SK-N-SH (cell line): ENCODE data around the gene PTS. TPM values are rescaled to one million over a fixed set of nuclear protein-coding genes. Genes with fewer than 3 reads are reported as not detected.
A peak's percentile ranks its signal among the peaks of the same experiment; 100 is the strongest.

ENCODE experiments used
- CTCF ChIA-PET: fragments of 300-600, 350-600 bp; formaldehyde crosslinking; extraction: SDS; loops from one replicate; lab custom pipeline; 2021; lab: Yijun Ruan, JAX
- POLR2A ChIA-PET: fragments of 350-600 bp; sonication (Branson Sonifier 250); formaldehyde crosslinking; extraction: SDS; loops from one replicate; lab custom pipeline; 2020; ENCODE audit warnings: antibody characterized with exemption, inconsistent platforms; lab: Yijun Ruan, JAX
- DNase-seq: peaks from one replicate; pipeline ENCODE4 v3.0.0; 2012
- H2AFZ ChIP-seq: fragments of 200-600 bp; sonication (generic); 2 replicates; pipeline ENCODE4 v1.8.1; 2016; ENCODE audit warnings: antibody characterized with exemption, mild to moderate bottlenecking, low read depth
- H3F3A ChIP-seq: fragments of 200-600 bp; sonication (generic); replicated peaks from 2 replicates; pipeline ENCODE3; 2016; ENCODE audit warnings: antibody characterized with exemption, mild to moderate bottlenecking; ENCODE audit not compliant: insufficient read depth
- H3K27ac ChIP-seq, 2 experiments: fragments of 200-500 bp in 1 of 2; fragments of 200-600 bp in 1 of 2; sonication (Bioruptor generic) in 1 of 2; sonication (generic), shearing (Covaris generic) in 1 of 2; 2 replicates each; pipeline versions ENCODE4 v1.5.1 to v1.6.1; 2014 to 2016; ENCODE audit warnings: low read depth in 2 of 2, inconsistent platforms in 1 of 2, low read length in 1 of 2, mild to moderate bottlenecking in 1 of 2, mixed read lengths in 1 of 2
- H3K27me3 ChIP-seq: fragments of 200-600 bp; sonication (generic), shearing (Covaris generic); 2 replicates; pipeline ENCODE4 v1.6.1; 2016; ENCODE audit warnings: mixed run types; ENCODE audit not compliant: insufficient read depth
- H3K36me3 ChIP-seq, 2 experiments: fragments of 200-500 bp in 1 of 2; fragments of 200-600 bp in 1 of 2; sonication (Bioruptor generic) in 1 of 2; sonication (generic) in 1 of 2; replicated peaks in 1 of 2; 2 replicates each; pipeline versions ENCODE3 to v1.5.1; 2014 to 2016; ENCODE audit warnings: low read length in 1 of 2, mild to moderate bottlenecking in 1 of 2; ENCODE audit not compliant: insufficient read depth in 2 of 2, control insufficient read depth in 1 of 2
- H3K4me1 ChIP-seq, 2 experiments: fragments of 200-500 bp in 1 of 2; fragments of 200-600 bp in 1 of 2; sonication (Bioruptor generic) in 1 of 2; sonication (generic), shearing (Covaris generic) in 1 of 2; 2 replicates each; pipeline versions ENCODE4 v1.5.1 to v1.6.1; 2014 to 2016; ENCODE audit warnings: low read depth in 1 of 2, low read length in 1 of 2, mixed run types in 1 of 2; ENCODE audit not compliant: insufficient read depth in 2 of 2, control insufficient read depth in 1 of 2
- H3K4me2 ChIP-seq: fragments of 200-600 bp; sonication (generic), shearing (Covaris generic); 2 replicates; pipeline ENCODE4 v1.6.1; 2017; ENCODE audit warnings: mixed run types
- H3K4me3 ChIP-seq, 2 experiments: fragments of 200-500 bp in 1 of 2; fragments of 200-600 bp in 1 of 2; sonication (Bioruptor generic) in 1 of 2; sonication (generic), shearing (Covaris generic) in 1 of 2; 2 replicates each; pipeline versions ENCODE4 v1.5.1 to v1.8.1; 2014 to 2016; ENCODE audit warnings: low read depth in 2 of 2, inconsistent platforms in 1 of 2, low read length in 1 of 2, mild to moderate bottlenecking in 1 of 2, mixed read lengths in 1 of 2, moderate library complexity in 1 of 2
- H3K79me2 ChIP-seq: fragments of 200-600 bp; sonication (generic); 2 replicates; pipeline ENCODE4 v1.8.1; 2017; ENCODE audit warnings: mild to moderate bottlenecking; ENCODE audit not compliant: insufficient read depth
- H3K9ac ChIP-seq: fragments of 200-600 bp; sonication (generic); 2 replicates; pipeline ENCODE4 v1.6.1; 2017; ENCODE audit warnings: mixed run types
- H3K9me2 ChIP-seq: fragments of 200-600 bp; sonication (generic); 2 replicates; pipeline ENCODE4 v1.6.1; 2017; ENCODE audit warnings: mixed run types
- H3K9me3 ChIP-seq: fragments of 200-600 bp; sonication (generic); 2 replicates; pipeline ENCODE4 v1.6.1; 2017; ENCODE audit warnings: mixed run types, mild to moderate bottlenecking, moderate library complexity
- H4K20me1 ChIP-seq: fragments of 200-600 bp; sonication (generic); 2 replicates; pipeline ENCODE4 v1.6.1; 2017; ENCODE audit warnings: mild to moderate bottlenecking, mixed run types; ENCODE audit not compliant: insufficient read depth
- CTCF ChIP-seq: fragments of 200-600 bp; sonication (generic); IDR thresholded peaks from 2 replicates; pipeline ENCODE4 v1.6.1; 2017; ENCODE audit warnings: antibody characterized with exemption, mild to moderate bottlenecking, moderate library complexity
- ELF1 ChIP-seq: IDR thresholded peaks from 2 replicates; pipeline ENCODE4 v1.4.0; 2012
- EP300 ChIP-seq, 2 experiments: IDR thresholded peaks; 2 replicates each; pipeline versions ENCODE4 v1.4.0 to v1.6.1; 2012; ENCODE audit warnings: borderline replicate concordance in 1 of 2, low read depth in 1 of 2, low read length in 1 of 2
- EZH2phosphoT487 ChIP-seq: fragments of 200-600 bp; sonication (generic); IDR thresholded peaks from 2 replicates; pipeline ENCODE4 v1.6.1; 2017; ENCODE audit warnings: low read depth, mixed run types, mild to moderate bottlenecking, antibody characterized with exemption, moderate library complexity, borderline replicate concordance
- FOSL2 ChIP-seq: IDR thresholded peaks from 2 replicates; pipeline ENCODE4 v1.4.0; 2012; ENCODE audit warnings: low read depth, mild to moderate bottlenecking, moderate library complexity, borderline replicate concordance
- FOXM1 ChIP-seq: IDR thresholded peaks from 2 replicates; pipeline ENCODE4 v1.4.0; 2012; ENCODE audit warnings: low read depth, mild to moderate bottlenecking
- GATA2 ChIP-seq: sonication (generic); formaldehyde crosslinking; IDR thresholded peaks from 2 replicates; pipeline ENCODE4 v1.5.0; 2020; ENCODE audit warnings: mild to moderate bottlenecking, missing genetic modification reagents
- JUND ChIP-seq: IDR thresholded peaks from 2 replicates; pipeline ENCODE4 v1.4.0; 2012
- MAX ChIP-seq: IDR thresholded peaks from 2 replicates; pipeline ENCODE4 v1.4.0; 2012; ENCODE audit warnings: low read depth
- MEF2A ChIP-seq: IDR thresholded peaks from 2 replicates; pipeline ENCODE4 v1.4.0; 2012; ENCODE audit warnings: low read depth, borderline replicate concordance
- MXI1 ChIP-seq: IDR thresholded peaks from 2 replicates; pipeline ENCODE4 v1.6.1; 2012; ENCODE audit warnings: mild to moderate bottlenecking, low read depth, low read length, improper control_type of control experiment
- NFIC ChIP-seq: IDR thresholded peaks from 2 replicates; pipeline ENCODE4 v1.4.0; 2012; ENCODE audit warnings: borderline replicate concordance
- POLR2AphosphoS5 ChIP-seq: IDR thresholded peaks from 2 replicates; pipeline ENCODE4 v1.6.1; 2012; ENCODE audit warnings: low read depth, low read length
- RCOR1 ChIP-seq: fragments of 150-350 bp; IDR thresholded peaks from 2 replicates; pipeline ENCODE4 v1.6.1; 2017; ENCODE audit warnings: antibody characterized with exemption, low read length
- RFX5 ChIP-seq: IDR thresholded peaks from 2 replicates; pipeline ENCODE4 v1.6.1; 2012; ENCODE audit warnings: mild to moderate bottlenecking, improper control_type of control experiment, low read length
- SIN3A ChIP-seq: IDR thresholded peaks from 2 replicates; pipeline ENCODE4 v1.6.1; 2012; ENCODE audit warnings: low read depth, mild to moderate bottlenecking, low read length, moderate library complexity, borderline replicate concordance
- SMC3 ChIP-seq: IDR thresholded peaks from 2 replicates; pipeline ENCODE4 v1.6.1; 2012; ENCODE audit warnings: low read depth, low read length, improper control_type of control experiment
- TAF1 ChIP-seq: IDR thresholded peaks from 2 replicates; pipeline ENCODE4 v1.6.1; 2012; ENCODE audit warnings: low read depth, mild to moderate bottlenecking, low read length, moderate library complexity, borderline replicate concordance
- TCF12 ChIP-seq: IDR thresholded peaks from 2 replicates; pipeline ENCODE4 v1.4.0; 2012
- USF2 ChIP-seq: fragments of 150-350 bp; IDR thresholded peaks from 2 replicates; pipeline ENCODE4 v1.6.1; 2017; ENCODE audit warnings: antibody characterized with exemption, low read length, low read depth, borderline replicate concordance
- YY1 ChIP-seq: IDR thresholded peaks from 2 replicates; pipeline ENCODE4 v1.4.0; 2012; ENCODE audit warnings: low read depth, mild to moderate bottlenecking
- ZBTB33 ChIP-seq: IDR thresholded peaks from 2 replicates; pipeline ENCODE4 v1.4.0; 2012; ENCODE audit warnings: low read depth, borderline replicate concordance
- WGBS: methylation state at CpG from one replicate; pipeline ENCODE4 v1.1.6; 2017; ENCODE audit warnings: low lambda C conversion rate; 5-methylcytosine and 5-hydroxymethylcytosine counted together
- polyA plus RNA-seq, 3 experiments: library from polyadenylated mRNA; depleted of rRNA; stranded (reverse); fragments of >200 nt; gene quantifications; 2 replicates each; pipeline ENCODE4 v1.2.3, GENCODE V29; 2012
- TF ChIP-seq, protein P1 (sequence below): IDR thresholded peaks from 2 replicates; pipeline ENCODE4 v1.4.0; 2012; ENCODE audit warnings: low read depth, borderline replicate concordance

PTS gene
- polyA plus RNA-seq, 1 of the 3 experiments (the other 2 are of a cell fraction): 54.0 TPM

DNA sequence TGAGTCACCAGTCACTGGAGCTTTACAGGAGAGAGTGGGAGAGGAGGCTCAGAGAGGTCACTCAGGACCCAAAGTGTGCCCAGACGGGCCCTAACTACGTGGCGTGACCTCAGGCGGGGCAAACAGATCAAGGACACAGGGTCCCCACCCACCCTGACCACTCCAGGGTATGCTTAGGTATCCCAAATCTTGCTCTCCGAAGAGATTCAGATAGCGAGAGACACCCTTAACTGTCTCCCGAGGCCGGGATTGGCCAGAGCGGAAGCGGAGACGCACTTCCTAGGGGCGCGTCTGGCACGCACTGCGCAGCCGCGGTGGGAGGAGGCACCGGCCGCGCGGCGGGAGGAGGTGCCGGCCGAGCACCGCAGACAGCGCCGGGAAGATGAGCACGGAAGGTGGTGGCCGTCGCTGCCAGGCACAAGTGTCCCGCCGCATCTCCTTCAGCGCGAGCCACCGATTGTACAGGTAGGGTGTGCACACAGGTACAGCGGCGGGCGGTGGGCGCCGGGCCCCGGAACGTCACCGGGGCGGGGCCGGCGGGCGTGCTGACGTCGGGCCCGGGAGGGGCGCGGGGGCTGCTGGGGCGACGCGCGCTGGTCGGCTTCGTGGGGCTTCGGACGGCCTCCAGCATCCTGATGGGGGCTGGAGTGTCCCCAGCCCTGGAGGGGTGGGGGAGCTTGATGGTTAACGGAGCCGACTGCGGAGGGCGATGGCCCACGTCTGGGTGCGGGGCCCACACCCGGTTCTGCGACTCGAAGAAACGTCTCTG is at the start of gene PTS (continued):
- no peak for TF ChIP-seq RFX5
- no peak for TF ChIP-seq ZBTB33
- peak; percentile 56; the same call in 1 of the 2 replicates for TF ChIP-seq TAF1
- no peak for TF ChIP-seq EZH2phosphoT487
- TF ChIP-seq YY1: no peak
- peak; percentile 80 for TF ChIP-seq ELF1
- TF ChIP-seq SIN3A: 0 out of 2 replicates have a peak, but pooled peaks have one; percentile 16
- TF ChIP-seq FOXM1: no peak
- TF ChIP-seq EP300 (IDR thresholded peaks at IDR 0.05; ENCODE audit: borderline replicate concordance in 1 of 2, low read depth in 1 of 2, low read length in 1 of 2): no peak
- no peak for TF ChIP-seq RCOR1

DNA sequence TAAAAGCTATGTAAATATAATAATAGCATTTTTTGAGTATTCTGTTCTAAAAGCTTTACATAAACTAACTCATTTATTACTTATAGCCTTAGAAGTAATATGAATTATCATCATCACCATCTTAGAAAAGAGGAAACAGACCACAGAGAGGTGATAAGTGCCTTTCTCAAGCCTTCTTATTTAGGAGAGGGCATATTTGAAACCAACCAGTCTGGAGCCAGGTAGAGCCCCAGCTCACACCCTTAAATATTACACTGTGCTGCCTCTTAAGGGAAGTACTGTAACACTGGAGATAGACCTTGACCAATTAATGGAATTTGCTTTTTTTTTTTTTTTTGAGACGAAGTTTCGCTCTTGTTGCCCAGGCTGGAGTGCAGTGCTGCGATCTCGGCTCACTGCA is 48.6 kb upstream of the PTS start:
- H3K4me2 ChIP-seq: no peak overlapping the region
- H3K27me3 ChIP-seq: no peaks in the 10 kb centered on the region
- no peaks in the 10 kb centered on the region for H3K9me3 ChIP-seq
- H3F3A ChIP-seq: no peaks in the 10 kb centered on the region
- H3K4me3 ChIP-seq: no peak overlapping the region
- 90% methylated on average over 4 of the region's 4 CpGs for WGBS
- ChIA-PET POLR2A (no interaction called here), CTCF (interaction anchor here (1.0 to 3.6 kb wide), 2 partner anchors 50 to 65 kb away, joined by 3 to 30 read pairs; no protein-coding TSS in a partner anchor)
- H2AFZ ChIP-seq: no peak overlapping the region
- no peaks in the 10 kb centered on the region for H3K36me3 ChIP-seq
- no peaks in the 10 kb centered on the region for H4K20me1 ChIP-seq
- no peak overlapping the region for H3K27ac ChIP-seq
- peaks cover 6 to 10% of the 10 kb centered on the region in 2 experiments; a peak in 3 of 4 replicates for H3K4me1 ChIP-seq
- H3K9me2 ChIP-seq: no peaks in the 10 kb centered on the region
- TF ChIP-seq SMC3 (no peak), MAX (no peak), NFIC (no peak), ZBTB33 (no peak), MXI1 (no peak), GATA2 (CRISPR knock-in tag) (no peak), USF2 (no peak), CTCF (no peak), YY1 (no peak), JUND (no peak), MEF2A (no peak), TAF1 (no peak), TCF12 (no peak), SIN3A (no peak), FOSL2 (no peak), POLR2AphosphoS5 (no peak)
- TF ChIP-seq, protein P1, sequence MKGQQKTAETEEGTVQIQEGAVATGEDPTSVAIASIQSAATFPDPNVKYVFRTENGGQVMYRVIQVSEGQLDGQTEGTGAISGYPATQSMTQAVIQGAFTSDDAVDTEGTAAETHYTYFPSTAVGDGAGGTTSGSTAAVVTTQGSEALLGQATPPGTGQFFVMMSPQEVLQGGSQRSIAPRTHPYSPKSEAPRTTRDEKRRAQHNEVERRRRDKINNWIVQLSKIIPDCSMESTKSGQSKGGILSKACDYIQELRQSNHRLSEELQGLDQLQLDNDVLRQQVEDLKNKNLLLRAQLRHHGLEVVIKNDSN: no peak
- DNase-seq: no peak
- H3K79me2 ChIP-seq: no peaks in the 10 kb centered on the region
- no peak overlapping the region for H3K9ac ChIP-seq
